Peyer's patch (tissue), 4 donors: Measurements from ENCODE around the gene PYGL. TPM values are rescaled to one million over a fixed set of nuclear protein-coding genes. Genes with fewer than 3 reads are reported as not detected.
"Not testable (repeated sequence)": the region's sequence is repeated elsewhere in the genome, so short reads cannot be mapped to it uniquely, and the experiment has no call there.

Experiments used
- DNase-seq, 3 donors: peaks; one replicate each; pipeline ENCODE4 v3.0.0-alpha.2; 2017 to 2019
- H3K27ac ChIP-seq, 4 donors: fragments of 200-600 bp; sonication (generic); one replicate each; pipeline ENCODE4 v1.5.1; 2016 to 2019
- H3K27me3 ChIP-seq, 2 donors: fragments of 200-600 bp; sonication (generic); one replicate each; pipeline ENCODE4 v1.5.1; 2019
- H3K36me3 ChIP-seq, 3 donors: fragments of 200-600 bp; sonication (generic); one replicate each; pipeline ENCODE4 v1.5.1; 2016 to 2019
- H3K4me1 ChIP-seq, 4 donors: fragments of 200-600 bp; sonication (generic); one replicate each; pipeline ENCODE4 v1.5.1; 2016 to 2019
- H3K4me3 ChIP-seq, 4 donors: fragments of 200-600 bp; sonication (generic); 1 replicate in 3 of 4; 2 replicates in 1 of 4; pipeline ENCODE4 v1.5.1; 2016 to 2019; ENCODE audit warnings: mild to moderate bottlenecking in 1 of 4
- H3K9me3 ChIP-seq, 4 donors: fragments of 200-600 bp; sonication (generic); one replicate each; pipeline ENCODE4 v1.5.1; 2016 to 2019; ENCODE audit warnings: mild to moderate bottlenecking in 1 of 4
- POLR2A ChIP-seq, 2 donors: fragments of 450-650 bp; IDR thresholded peaks; one replicate each; pipeline ENCODE4 v1.5.1; 2017; ENCODE audit warnings: antibody characterized with exemption in 2 of 2, mild to moderate bottlenecking in 2 of 2, moderate library complexity in 2 of 2
- total RNA-seq, 4 donors: library from RNA; depleted of rRNA; stranded (reverse); fragments of >200 nt; gene quantifications; one replicate each; pipeline ENCODE4 v1.1.0, GENCODE V29; 2016
- TF ChIP-seq, protein P1 (sequence below), 6 experiments: fragments of 450-650 bp in 4 of 6; fragments of 200-600 bp in 2 of 6; sonication (generic) in 1 of 6; IDR thresholded peaks; one replicate each; pipeline ENCODE4 v1.5.1; 2017 to 2019; ENCODE audit warnings: antibody characterized with exemption in 6 of 6, mild to moderate bottlenecking in 3 of 6, moderate library complexity in 1 of 6

Gene PYGL
- total RNA-seq, 4 donors from 2014 or later = 1.8 to 42.1 (median 4.1) TPM

- Histone ChIP-seq H3K4me1 (no peaks in the 10 kb centered on the region), H3K27ac (no peak overlapping the region), H3K36me3 (peaks cover 0 to 13% (median 0%) of the 10 kb centered on the region in 3 donors), H3K4me3 (no peak overlapping the region), H3K9me3 (no peaks in the 10 kb centered on the region), H3K27me3 (no peaks in the 10 kb centered on the region)
- DNase-seq = no peak
- TF ChIP-seq POLR2A (IDR thresholded peaks at IDR 0.05) = no peak
- TF ChIP-seq, protein P1, sequence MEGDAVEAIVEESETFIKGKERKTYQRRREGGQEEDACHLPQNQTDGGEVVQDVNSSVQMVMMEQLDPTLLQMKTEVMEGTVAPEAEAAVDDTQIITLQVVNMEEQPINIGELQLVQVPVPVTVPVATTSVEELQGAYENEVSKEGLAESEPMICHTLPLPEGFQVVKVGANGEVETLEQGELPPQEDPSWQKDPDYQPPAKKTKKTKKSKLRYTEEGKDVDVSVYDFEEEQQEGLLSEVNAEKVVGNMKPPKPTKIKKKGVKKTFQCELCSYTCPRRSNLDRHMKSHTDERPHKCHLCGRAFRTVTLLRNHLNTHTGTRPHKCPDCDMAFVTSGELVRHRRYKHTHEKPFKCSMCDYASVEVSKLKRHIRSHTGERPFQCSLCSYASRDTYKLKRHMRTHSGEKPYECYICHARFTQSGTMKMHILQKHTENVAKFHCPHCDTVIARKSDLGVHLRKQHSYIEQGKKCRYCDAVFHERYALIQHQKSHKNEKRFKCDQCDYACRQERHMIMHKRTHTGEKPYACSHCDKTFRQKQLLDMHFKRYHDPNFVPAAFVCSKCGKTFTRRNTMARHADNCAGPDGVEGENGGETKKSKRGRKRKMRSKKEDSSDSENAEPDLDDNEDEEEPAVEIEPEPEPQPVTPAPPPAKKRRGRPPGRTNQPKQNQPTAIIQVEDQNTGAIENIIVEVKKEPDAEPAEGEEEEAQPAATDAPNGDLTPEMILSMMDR (IDR thresholded peaks at IDR 0.05) = no peak
Observed at GRCh38 chr14:50906326-50907065, 37.8 kb downstream of the PYGL start.

DNA sequence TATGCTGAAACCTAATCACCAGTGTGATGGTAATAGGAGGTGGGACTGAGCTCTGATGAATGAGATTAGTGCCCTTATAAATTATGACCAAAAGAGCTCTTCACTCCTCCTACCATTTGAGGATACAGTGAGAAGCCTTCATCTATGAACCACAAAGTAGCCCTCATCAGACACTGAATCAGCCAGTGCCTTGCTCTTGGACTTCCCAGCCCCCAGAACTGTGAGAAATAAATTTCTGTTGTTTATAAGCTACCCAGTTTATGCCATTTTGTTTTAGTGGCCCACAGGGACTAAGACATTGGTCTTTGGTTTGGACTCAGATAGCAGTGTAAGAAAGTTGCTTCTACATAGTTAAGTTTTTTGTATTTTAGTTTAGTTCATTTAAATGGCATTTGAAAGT is 39.6 kb downstream of the PYGL start:
- Histone ChIP-seq H3K27me3 (no peaks in the 10 kb centered on the region), H3K4me3 (no peak overlapping the region), H3K4me1 (no peaks in the 10 kb centered on the region), H3K36me3 (peaks cover 0 to 13% (median 0%) of the 10 kb centered on the region in 3 donors), H3K9me3 (no peaks in the 10 kb centered on the region), H3K27ac (no peak overlapping the region)
- DNase-seq = no peak
- no peak for TF ChIP-seq POLR2A (IDR thresholded peaks at IDR 0.05)

- H3K4me1 ChIP-seq = no peaks in the 10 kb centered on the region
- no peak for TF ChIP-seq POLR2A (IDR thresholded peaks at IDR 0.05)
- TF ChIP-seq, protein P1 (IDR thresholded peaks at IDR 0.05) = no peak
Observed at GRCh38 chr14:50901361-50901760, 42.9 kb downstream of the PYGL start.

DNA sequence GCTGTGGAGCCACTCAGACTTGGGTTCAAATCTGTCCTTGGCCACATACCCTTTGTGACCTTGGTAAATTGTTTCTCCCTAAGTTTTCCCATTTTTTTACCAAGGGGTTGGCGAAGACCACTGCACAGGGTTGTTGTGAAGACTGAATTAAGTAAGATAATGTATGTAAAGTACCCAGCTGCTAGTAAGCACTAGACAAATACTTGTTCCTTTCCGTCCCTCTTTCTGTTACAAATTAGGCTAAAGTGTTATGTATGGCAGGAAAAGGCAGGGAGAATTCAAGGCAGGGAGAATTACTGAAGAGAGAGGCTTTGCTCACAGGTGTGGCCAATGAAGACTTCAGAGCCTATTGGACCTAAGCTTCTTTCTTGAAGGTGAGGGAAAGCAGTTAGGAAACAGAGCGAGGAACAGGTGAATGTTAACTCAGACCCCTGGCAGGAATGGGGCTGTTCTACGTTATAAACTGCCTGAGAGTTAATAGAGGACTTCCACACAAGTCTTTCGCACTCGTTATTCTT is 46.6 kb downstream of the PYGL start:
- no peak for DNase-seq
- no peaks in the 10 kb centered on the region for H3K4me1 ChIP-seq
- no peaks in the 10 kb centered on the region for H3K27me3 ChIP-seq
- no peak overlapping the region for H3K4me3 ChIP-seq
- no peaks in the 10 kb centered on the region for H3K36me3 ChIP-seq
- no peak for TF ChIP-seq POLR2A (IDR thresholded peaks at IDR 0.05)
- TF ChIP-seq, protein P1 (IDR thresholded peaks at IDR 0.05) = no peak
- H3K9me3 ChIP-seq = no peaks in the 10 kb centered on the region
- no peak overlapping the region for H3K27ac ChIP-seq

More at GRCh38 chr14:50901361-50901760, 42.9 kb downstream of the PYGL start:
- no peak overlapping the region for H3K4me3 ChIP-seq
- no peak for DNase-seq
- H3K27me3 ChIP-seq = no peaks in the 10 kb centered on the region
- no peaks in the 10 kb centered on the region for H3K9me3 ChIP-seq
- H3K27ac ChIP-seq = no peak overlapping the region
- H3K36me3 ChIP-seq = peaks cover 0 to 3% (median 0%) of the 10 kb centered on the region in 3 donors

GRCh38 chr14:50897005-50897404 is 47.3 kb downstream of the PYGL start:
- not testable (repeated sequence) for H3K27me3 ChIP-seq, H3K4me1 ChIP-seq, H3K9me3 ChIP-seq, H3K27ac ChIP-seq, H3K36me3 ChIP-seq, DNase-seq, H3K4me3 ChIP-seq

- not testable (repeated sequence) for H3K9me3 ChIP-seq, DNase-seq, H3K27ac ChIP-seq, H3K36me3 ChIP-seq, H3K4me3 ChIP-seq, H3K4me1 ChIP-seq, H3K27me3 ChIP-seq
Observed at GRCh38 chr14:50896421-50896820, 47.9 kb downstream of the PYGL start.

GRCh38 chr14:50892255-50892654 is 52.0 kb downstream of the PYGL start:
- Histone ChIP-seq H3K4me1 (no peaks in the 10 kb centered on the region), H3K4me3 (no peak overlapping the region), H3K36me3 (no peaks in the 10 kb centered on the region), H3K27ac (no peak overlapping the region), H3K9me3 (no peaks in the 10 kb centered on the region), H3K27me3 (no peaks in the 10 kb centered on the region)
- TF ChIP-seq, protein P1 (IDR thresholded peaks at IDR 0.05) = no peak
- TF ChIP-seq POLR2A (IDR thresholded peaks at IDR 0.05) = no peak
- DNase-seq = no peak
